ENCODE data around the gene FBXL17.

GRCh38 chr5:108093186-108093585 lies 288.7 kb downstream of the FBXL17 start:
- no peak for TF ChIP-seq POLR2AphosphoS5 (IDR thresholded peaks at IDR 0.05)
- TF ChIP-seq, protein P1, sequence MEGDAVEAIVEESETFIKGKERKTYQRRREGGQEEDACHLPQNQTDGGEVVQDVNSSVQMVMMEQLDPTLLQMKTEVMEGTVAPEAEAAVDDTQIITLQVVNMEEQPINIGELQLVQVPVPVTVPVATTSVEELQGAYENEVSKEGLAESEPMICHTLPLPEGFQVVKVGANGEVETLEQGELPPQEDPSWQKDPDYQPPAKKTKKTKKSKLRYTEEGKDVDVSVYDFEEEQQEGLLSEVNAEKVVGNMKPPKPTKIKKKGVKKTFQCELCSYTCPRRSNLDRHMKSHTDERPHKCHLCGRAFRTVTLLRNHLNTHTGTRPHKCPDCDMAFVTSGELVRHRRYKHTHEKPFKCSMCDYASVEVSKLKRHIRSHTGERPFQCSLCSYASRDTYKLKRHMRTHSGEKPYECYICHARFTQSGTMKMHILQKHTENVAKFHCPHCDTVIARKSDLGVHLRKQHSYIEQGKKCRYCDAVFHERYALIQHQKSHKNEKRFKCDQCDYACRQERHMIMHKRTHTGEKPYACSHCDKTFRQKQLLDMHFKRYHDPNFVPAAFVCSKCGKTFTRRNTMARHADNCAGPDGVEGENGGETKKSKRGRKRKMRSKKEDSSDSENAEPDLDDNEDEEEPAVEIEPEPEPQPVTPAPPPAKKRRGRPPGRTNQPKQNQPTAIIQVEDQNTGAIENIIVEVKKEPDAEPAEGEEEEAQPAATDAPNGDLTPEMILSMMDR (IDR thresholded peaks at IDR 0.05) = no peak
- TF ChIP-seq POLR2A (IDR thresholded peaks at IDR 0.05) = no peak

Measured in breast epithelium (tissue), 3 donors.